H1 (cell line): ENCODE results near the gene LRRC4.

Experiments
- ATF2 ChIP-seq: IDR thresholded peaks from 2 replicates; pipeline ENCODE4 v1.6.1; 2012; ENCODE audit warnings: low read length, inconsistent platforms
- BCL11A ChIP-seq, 2 experiments: IDR thresholded peaks; one replicate each; pipeline ENCODE4 v1.6.1; 2011; ENCODE audit warnings: low read depth in 2 of 2, low read length in 2 of 2, mild to moderate bottlenecking in 2 of 2
- CREB1 ChIP-seq: IDR thresholded peaks from 2 replicates; pipeline ENCODE4 v1.6.1; 2012; ENCODE audit warnings: inconsistent platforms
- CTCF ChIP-seq, 3 experiments: IDR thresholded peaks; 1 replicate in 2 of 3; 2 replicates in 1 of 3; pipeline versions ENCODE4 v1.5.1 to v1.6.1; 2011; ENCODE audit warnings: low read length in 3 of 3, mild to moderate bottlenecking in 3 of 3, inconsistent platforms in 2 of 3, low read depth in 1 of 3, moderate library complexity in 1 of 3; ENCODE audit not compliant: insufficient read depth in 1 of 3; ENCODE audit errors: control extremely low read depth in 1 of 3
- E2F6 ChIP-seq: IDR thresholded peaks from 2 replicates; pipeline ENCODE4 v1.6.1; 2012; ENCODE audit warnings: inconsistent platforms
- JUND ChIP-seq: IDR thresholded peaks from 2 replicates; pipeline ENCODE4 v1.6.1; 2011; ENCODE audit warnings: mild to moderate bottlenecking, improper control_type of control experiment, low read length
- POLR2AphosphoS5 ChIP-seq: IDR thresholded peaks from 2 replicates; pipeline ENCODE4 v1.6.1; 2011; ENCODE audit warnings: low read depth, low read length
- ZNF274 ChIP-seq: IDR thresholded peaks from 2 replicates; pipeline ENCODE4 v1.7.0; 2012; ENCODE audit warnings: low read length, borderline replicate concordance; ENCODE audit errors: extremely low read depth

- no peak for TF ChIP-seq E2F6
- TF ChIP-seq CTCF (IDR thresholded peaks at IDR 0.05; ENCODE audit: control extremely low read depth in 1 of 3, insufficient read depth in 1 of 3, low read depth in 1 of 3, low read length in 3 of 3) = no peak
- no peak for TF ChIP-seq JUND
- no peak for TF ChIP-seq ATF2
- no peak for TF ChIP-seq CREB1
- no peak for TF ChIP-seq BCL11A (IDR thresholded peaks at IDR 0.05; ENCODE audit: low read depth in 2 of 2, low read length in 2 of 2)
- no peak for TF ChIP-seq ZNF274
- TF ChIP-seq POLR2AphosphoS5 = no peak
These were observed 28.1 kb upstream of the LRRC4 start for GRCh38 chr7:128059143-128059988.
